Activated CD8-positive, alpha-beta memory T cell treated with anti-CD3 and anti-CD28 coated beads, Interleukin-2, amount 10 ng/mL, durations not matched to agents 7 days and 5 days (primary cell): ENCODE results near the gene RAVER2. TPM values are rescaled to one million over a fixed set of nuclear protein-coding genes. Genes with fewer than 3 reads are reported as not detected.
"Not testable (repeated sequence)": the region's sequence is repeated elsewhere in the genome, so short reads cannot be mapped to it uniquely, and the experiment has no call there.

Experiments used
- ATAC-seq: fragments of 150-1000 bp; cut with Tn5 transposase; one replicate; pipeline ENCODE4 v1.10.0; 2021; ENCODE audit warnings: moderate library complexity
- CTCF ChIA-PET: fragments of 350-600 bp; sonication (Branson Sonifier 250); formaldehyde crosslinking; loops from one replicate; lab custom pipeline; 2021; ENCODE audit warnings: antibody characterized with exemption; lab: Charles Lee
- DNase-seq: peaks from one replicate; pipeline ENCODE4 v3.0.0-alpha.2; 2020
- H3K27ac Mint-ChIP-seq: one replicate; pipeline ENCODE4 v1.8.0; 2021; ENCODE audit warnings: mild to moderate bottlenecking, mixed read lengths
- H3K27me3 Mint-ChIP-seq: one replicate; pipeline ENCODE4 v1.8.0; 2021; ENCODE audit warnings: mixed read lengths
- H3K36me3 Mint-ChIP-seq: one replicate; pipeline ENCODE4 v1.8.0; 2021; ENCODE audit warnings: mild to moderate bottlenecking, mixed read lengths
- H3K4me1 Mint-ChIP-seq: one replicate; pipeline ENCODE4 v1.8.0; 2021; ENCODE audit warnings: mixed read lengths
- H3K4me3 Mint-ChIP-seq: one replicate; pipeline ENCODE4 v1.8.0; 2021; ENCODE audit warnings: mild to moderate bottlenecking, moderate library complexity, mixed read lengths
- H3K9me3 Mint-ChIP-seq: one replicate; pipeline ENCODE4 v1.8.0; 2022; ENCODE audit warnings: low read depth, mixed read lengths
- total RNA-seq, 2 experiments: library from RNA; stranded (reverse); gene quantifications; one replicate each; pipeline ENCODE4 v1.2.3, GENCODE V29; 2021

RAVER2 gene, protein sequence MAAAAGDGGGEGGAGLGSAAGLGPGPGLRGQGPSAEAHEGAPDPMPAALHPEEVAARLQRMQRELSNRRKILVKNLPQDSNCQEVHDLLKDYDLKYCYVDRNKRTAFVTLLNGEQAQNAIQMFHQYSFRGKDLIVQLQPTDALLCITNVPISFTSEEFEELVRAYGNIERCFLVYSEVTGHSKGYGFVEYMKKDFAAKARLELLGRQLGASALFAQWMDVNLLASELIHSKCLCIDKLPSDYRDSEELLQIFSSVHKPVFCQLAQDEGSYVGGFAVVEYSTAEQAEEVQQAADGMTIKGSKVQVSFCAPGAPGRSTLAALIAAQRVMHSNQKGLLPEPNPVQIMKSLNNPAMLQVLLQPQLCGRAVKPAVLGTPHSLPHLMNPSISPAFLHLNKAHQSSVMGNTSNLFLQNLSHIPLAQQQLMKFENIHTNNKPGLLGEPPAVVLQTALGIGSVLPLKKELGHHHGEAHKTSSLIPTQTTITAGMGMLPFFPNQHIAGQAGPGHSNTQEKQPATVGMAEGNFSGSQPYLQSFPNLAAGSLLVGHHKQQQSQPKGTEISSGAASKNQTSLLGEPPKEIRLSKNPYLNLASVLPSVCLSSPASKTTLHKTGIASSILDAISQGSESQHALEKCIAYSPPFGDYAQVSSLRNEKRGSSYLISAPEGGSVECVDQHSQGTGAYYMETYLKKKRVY
- 1 to 10 TPM; 5.7 to 8.8 TPM for total RNA-seq

DNA sequence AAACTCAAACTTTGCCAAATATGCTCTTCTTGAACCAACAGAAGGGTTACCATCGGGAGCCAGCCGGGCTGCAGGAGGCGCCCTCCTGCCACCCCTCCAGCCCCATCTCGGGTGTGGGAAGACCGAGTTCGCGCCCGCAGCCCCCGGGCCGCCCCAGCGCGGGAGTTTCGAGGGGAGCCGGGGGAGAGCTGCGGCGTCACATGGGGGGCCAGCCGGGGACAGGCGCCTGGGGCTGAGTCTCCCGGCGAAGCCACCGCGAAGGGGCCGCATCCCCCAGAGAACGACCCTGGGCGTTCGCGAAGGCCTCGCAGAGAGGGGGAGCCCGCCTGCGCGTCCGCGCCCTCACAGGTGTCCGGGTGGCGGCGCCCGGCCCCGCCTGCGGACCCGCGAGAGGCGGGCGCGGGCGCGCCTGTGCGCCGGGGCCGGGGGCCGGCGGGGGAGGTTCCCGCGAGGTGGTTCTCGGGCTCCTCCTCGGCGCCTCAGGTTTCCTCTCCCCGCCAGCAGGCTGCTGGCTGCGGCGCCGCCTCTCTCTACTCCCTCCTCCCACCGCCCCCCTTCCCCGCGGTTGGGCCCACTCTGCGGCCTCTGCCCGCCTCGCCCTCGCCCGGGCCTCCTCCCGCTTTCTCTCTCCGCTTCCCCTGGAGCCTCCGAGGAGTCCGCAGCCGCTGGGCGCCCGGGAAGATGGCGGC lies at the start of gene RAVER2:
TSS of gene RAVER2 (plus strand) at position 584 of the 689 bp plus-strand sequence. CDS start at position 682, 98 bp downstream.
- Mint-ChIP-seq H3K4me3 (peak within 1 kb of the TSS; percentile 85), H3K4me1 (peaks cover 15% of the 10 kb centered on the region), H3K27ac (peak within 1 kb of the TSS; percentile 78), H3K27me3 (peaks cover 9% of the 10 kb centered on the region), H3K9me3 (no peaks in the 10 kb centered on the region), H3K36me3 (no peaks in the 10 kb centered on the region)
- CTCF ChIA-PET: interaction anchor here (0.8 to 3.7 kb wide), 6 partner anchors 11 to 943 kb away, joined by 3 to 30 read pairs (median 4); no protein-coding TSS in a partner anchor
- ATAC-seq (peak; percentile 85), DNase-seq (peak; percentile 80)

DNA sequence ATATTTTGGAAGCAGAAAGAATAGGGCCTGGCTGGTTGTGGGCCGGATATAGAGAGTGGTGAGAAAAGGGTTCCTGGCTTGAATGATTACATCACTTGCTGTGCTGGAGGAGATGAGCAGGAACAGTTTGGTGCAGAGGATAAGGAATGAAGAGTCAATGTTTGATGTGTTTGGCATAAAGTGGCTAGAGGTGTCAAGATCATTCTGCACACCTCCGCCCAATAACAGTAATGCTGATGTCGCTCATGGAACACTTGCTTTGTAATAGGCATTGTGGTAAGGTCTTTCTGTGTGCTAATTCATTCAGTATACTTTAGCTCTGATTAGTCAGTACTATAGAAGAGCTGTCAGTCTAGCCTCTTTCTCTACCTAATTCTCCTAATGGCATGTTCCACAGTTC lies 48.0 kb upstream of the RAVER2 start:
- H3K27me3 Mint-ChIP-seq: peaks cover 10% of the 10 kb centered on the region
- H3K4me1 Mint-ChIP-seq: peaks cover 6% of the 10 kb centered on the region
- CTCF ChIA-PET: no interaction called here
- H3K9me3 Mint-ChIP-seq: no peaks in the 10 kb centered on the region
- no peak overlapping the region for H3K27ac Mint-ChIP-seq
- no peak for ATAC-seq
- DNase-seq: no peak
- H3K4me3 Mint-ChIP-seq: no peak overlapping the region
- no peaks in the 10 kb centered on the region for H3K36me3 Mint-ChIP-seq

DNA sequence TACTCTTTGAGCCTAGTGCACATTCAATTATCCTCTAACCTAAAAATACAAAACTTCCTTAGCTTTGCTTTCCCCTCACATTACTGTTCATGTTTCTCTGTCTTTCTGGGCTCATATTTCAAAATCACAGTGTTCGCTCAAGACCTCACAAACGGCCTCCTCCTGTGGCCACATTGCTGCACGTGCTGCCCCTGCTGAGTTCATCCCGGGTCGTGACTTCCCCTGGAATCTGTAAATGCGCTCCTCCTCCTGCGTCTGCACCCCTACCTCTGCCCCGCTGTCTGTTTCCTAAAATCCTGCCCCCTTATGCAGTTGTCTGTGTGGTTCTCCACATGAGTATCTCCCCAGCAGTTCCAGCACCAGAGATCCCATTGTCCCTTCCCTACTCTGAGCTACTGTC lies 45.5 kb upstream of the RAVER2 start:
- H3K9me3 Mint-ChIP-seq: no peaks in the 10 kb centered on the region
- CTCF ChIA-PET: no interaction called here
- peaks cover 3% of the 10 kb centered on the region for H3K4me1 Mint-ChIP-seq
- no peak for DNase-seq
- no peak overlapping the region for H3K27ac Mint-ChIP-seq
- peaks cover 12% of the 10 kb centered on the region for H3K27me3 Mint-ChIP-seq
- no peak overlapping the region for H3K4me3 Mint-ChIP-seq
- H3K36me3 Mint-ChIP-seq: no peaks in the 10 kb centered on the region
- no peak for ATAC-seq

DNA sequence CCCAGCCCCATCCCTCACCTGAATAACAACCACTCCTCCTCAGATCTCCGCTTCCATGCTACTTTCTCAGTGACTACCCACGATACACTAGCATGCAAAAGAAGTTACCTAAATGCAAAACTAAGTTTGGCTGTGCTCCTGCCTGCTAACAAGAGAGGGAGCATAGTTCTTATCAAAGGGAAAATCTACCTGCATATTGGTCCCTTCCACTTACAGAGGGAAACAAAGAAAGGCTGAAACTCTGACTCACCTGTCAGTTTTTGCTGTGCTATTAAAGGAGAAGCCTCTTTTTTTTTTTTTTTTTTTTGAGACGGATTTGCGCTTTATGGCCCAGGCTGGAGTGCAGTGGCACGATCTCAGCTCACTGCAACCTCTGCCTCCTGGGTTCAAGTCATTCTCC lies 43.8 kb upstream of the RAVER2 start:
- H3K27me3 Mint-ChIP-seq: peaks cover 10% of the 10 kb centered on the region
- H3K9me3 Mint-ChIP-seq: no peaks in the 10 kb centered on the region
- H3K4me3 Mint-ChIP-seq: no peak overlapping the region
- peaks cover 3% of the 10 kb centered on the region for H3K4me1 Mint-ChIP-seq
- no peak overlapping the region for H3K27ac Mint-ChIP-seq
- no peaks in the 10 kb centered on the region for H3K36me3 Mint-ChIP-seq
- ATAC-seq (no peak), DNase-seq (no peak)
- CTCF ChIA-PET: no interaction called here

DNA sequence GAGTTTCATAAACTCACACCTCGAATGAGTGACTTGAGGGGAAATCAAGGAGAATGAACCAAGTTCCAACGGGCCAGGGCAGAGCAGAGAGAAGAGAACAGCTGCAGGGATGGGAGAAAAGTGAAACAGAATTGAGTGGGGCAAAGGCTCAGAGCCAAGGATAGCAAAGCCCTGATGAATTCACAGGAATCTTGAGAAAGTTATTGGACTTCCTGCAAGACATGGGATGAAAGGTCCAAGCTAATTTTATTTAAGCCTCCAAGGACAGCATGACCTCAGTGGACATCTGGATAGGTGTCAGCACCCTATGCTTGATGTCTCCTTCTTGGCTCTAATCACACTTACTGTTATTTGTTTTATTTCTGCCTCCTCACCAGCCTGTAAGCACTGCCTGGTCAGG lies 43.0 kb upstream of the RAVER2 start:
- no peaks in the 10 kb centered on the region for H3K9me3 Mint-ChIP-seq
- H3K4me1 Mint-ChIP-seq: no peaks in the 10 kb centered on the region
- no peaks in the 10 kb centered on the region for H3K36me3 Mint-ChIP-seq
- H3K27me3 Mint-ChIP-seq: peaks cover 10% of the 10 kb centered on the region
- DNase-seq (no peak), ATAC-seq (no peak)
- H3K27ac Mint-ChIP-seq: no peak overlapping the region
- no peak overlapping the region for H3K4me3 Mint-ChIP-seq
- CTCF ChIA-PET: no interaction called here

DNA sequence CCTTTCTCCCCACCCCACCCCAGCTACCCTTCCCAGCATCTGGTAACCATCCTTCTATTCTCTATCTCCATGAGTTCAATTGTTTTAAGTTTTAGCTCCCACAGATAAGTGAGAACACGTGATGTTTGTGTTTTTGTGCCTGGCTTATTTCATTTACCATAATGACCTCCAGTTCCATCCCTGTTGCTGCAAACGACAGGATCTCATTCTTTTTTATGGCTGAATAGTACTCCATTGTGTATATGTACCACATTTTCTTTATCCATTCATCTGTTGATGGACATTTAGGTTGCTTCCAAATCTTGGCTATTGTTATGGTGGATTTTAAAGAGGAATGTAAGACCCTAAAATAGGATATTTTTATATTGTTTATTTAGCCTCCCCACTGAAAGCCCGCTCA lies 42.2 kb upstream of the RAVER2 start:
- DNase-seq, H3K27ac Mint-ChIP-seq, H3K4me1 Mint-ChIP-seq, CTCF ChIA-PET, ATAC-seq, H3K9me3 Mint-ChIP-seq, H3K36me3 Mint-ChIP-seq, H3K4me3 Mint-ChIP-seq: not testable (repeated sequence)
- H3K27me3 Mint-ChIP-seq: peaks cover 10% of the 10 kb centered on the region

DNA sequence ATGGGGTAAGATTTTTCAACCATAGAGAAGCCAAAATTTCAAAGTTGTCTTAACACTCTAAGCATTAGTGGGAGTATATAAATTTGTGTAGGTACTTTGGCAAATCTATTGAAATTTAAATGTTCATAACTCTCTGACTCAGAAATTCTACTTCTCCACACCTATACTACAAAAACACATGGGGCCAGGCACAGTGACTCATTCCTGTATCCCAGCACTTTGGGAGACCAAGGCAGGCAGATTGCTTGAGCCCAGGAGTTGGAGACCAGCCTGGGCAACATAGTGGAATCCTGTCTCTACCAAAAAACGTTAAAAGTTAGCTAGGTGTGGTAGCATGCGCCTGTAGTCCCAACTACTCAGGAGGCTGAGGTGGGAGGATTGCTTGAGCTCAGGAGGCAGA lies 41.3 kb upstream of the RAVER2 start:
- CTCF ChIA-PET: no interaction called here

DNA sequence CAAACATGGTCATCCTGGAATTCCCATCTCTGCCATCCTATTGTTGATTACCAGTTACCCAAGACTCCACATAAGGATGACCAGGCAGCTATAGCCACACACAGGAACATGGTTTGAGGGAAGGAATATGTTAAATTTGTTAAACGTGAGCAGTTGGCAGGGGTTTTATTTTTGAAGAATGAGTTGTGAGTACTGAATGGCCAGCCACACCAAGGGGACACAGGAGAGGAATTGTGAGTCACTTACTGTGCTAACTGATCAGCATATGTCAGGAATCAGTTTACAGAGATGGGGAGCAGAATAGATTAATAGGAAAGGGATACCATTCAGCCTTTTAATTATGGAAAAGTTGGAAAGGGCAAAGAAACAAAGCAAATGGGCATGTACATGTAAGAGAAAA lies 39.3 kb upstream of the RAVER2 start:
- Mint-ChIP-seq H3K9me3 (no peaks in the 10 kb centered on the region), H3K4me1 (no peaks in the 10 kb centered on the region), H3K27me3 (peaks cover 12% of the 10 kb centered on the region), H3K27ac (no peak overlapping the region), H3K4me3 (no peak overlapping the region), H3K36me3 (no peaks in the 10 kb centered on the region)
- CTCF ChIA-PET: no interaction called here
- DNase-seq: no peak
- ATAC-seq: no peak

More for the DNA sequence above, 41.3 kb upstream of the RAVER2 start:
- H3K9me3 Mint-ChIP-seq: no peaks in the 10 kb centered on the region
- ATAC-seq: no peak
- no peak for DNase-seq
- H3K4me1 Mint-ChIP-seq: no peaks in the 10 kb centered on the region
- H3K36me3 Mint-ChIP-seq: no peaks in the 10 kb centered on the region
- H3K4me3 Mint-ChIP-seq: no peak overlapping the region
- H3K27me3 Mint-ChIP-seq: peaks cover 10% of the 10 kb centered on the region
- H3K27ac Mint-ChIP-seq: no peak overlapping the region

DNA sequence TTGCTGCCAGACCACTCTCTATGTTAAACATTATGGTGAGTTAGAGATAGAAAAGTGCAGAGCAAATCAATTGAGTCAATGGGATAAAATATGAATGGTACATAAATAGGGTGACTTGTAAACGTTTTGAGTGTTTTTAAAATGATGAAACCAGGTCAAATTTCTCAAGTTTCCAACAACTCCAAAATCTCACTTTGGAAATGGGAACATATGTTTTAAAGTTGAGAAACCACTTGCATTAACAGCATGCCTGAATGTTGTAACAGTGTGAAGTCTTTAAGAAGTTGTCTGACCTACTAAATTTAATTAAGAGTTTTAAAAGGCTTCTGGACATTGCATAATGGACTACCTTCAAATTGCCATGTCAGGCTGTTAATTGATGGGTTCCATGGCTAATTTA lies 33.6 kb upstream of the RAVER2 start:
- H3K27ac Mint-ChIP-seq: no peak overlapping the region
- CTCF ChIA-PET: no interaction called here
- H3K36me3 Mint-ChIP-seq: no peaks in the 10 kb centered on the region
- H3K4me1 Mint-ChIP-seq: no peaks in the 10 kb centered on the region
- no peaks in the 10 kb centered on the region for H3K9me3 Mint-ChIP-seq
- H3K27me3 Mint-ChIP-seq: peaks cover 10% of the 10 kb centered on the region
- ATAC-seq: no peak
- no peak overlapping the region for H3K4me3 Mint-ChIP-seq
- no peak for DNase-seq

DNA sequence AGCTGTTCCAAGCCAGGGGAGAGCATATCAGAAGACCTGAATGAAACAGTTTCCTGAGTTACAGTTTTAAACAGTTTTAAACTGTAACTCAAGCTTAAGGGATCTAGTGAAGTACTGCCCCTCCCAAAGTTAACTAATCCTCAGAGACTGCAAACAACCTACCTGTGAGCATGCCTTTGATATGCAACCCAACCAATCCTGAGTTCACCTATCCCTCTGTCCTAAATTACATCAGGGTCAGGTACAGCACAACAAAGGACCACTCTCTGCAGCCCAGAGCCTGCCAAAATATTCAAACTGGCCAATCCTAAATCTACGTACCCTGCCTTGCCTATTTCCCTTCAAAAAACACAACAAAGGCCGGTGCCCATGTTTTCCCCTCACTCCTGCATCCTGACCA lies 32.8 kb upstream of the RAVER2 start:
- Mint-ChIP-seq H3K9me3 (no peaks in the 10 kb centered on the region), H3K27me3 (peaks cover 10% of the 10 kb centered on the region), H3K36me3 (no peaks in the 10 kb centered on the region), H3K4me3 (no peak overlapping the region), H3K4me1 (no peaks in the 10 kb centered on the region), H3K27ac (no peak overlapping the region)
- DNase-seq (no peak), ATAC-seq (no peak)
- CTCF ChIA-PET: no interaction called here

DNA sequence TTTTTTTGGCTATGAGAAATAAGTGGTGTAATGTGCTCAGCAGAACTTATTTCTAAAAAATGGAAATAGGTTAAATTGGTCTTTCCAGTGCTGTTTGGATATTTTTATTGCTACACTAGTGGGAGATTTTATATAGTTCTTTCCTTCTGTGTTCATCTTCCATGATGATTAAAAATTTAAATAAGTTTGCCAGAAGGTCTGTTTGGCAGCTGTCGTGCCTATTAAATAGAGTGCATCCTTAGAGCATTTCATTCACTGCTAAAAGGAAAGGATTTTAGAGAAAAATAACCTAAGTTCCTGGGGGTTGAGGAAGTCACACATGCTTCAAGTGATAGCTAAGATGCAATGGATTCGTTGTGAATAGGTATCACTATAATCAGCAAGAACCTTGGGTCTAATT lies 29.7 kb upstream of the RAVER2 start:
- Mint-ChIP-seq H3K4me3 (no peak overlapping the region), H3K9me3 (peaks cover 2% of the 10 kb centered on the region), H3K27ac (no peak overlapping the region), H3K27me3 (peaks cover 10% of the 10 kb centered on the region), H3K36me3 (peaks cover 2% of the 10 kb centered on the region), H3K4me1 (no peaks in the 10 kb centered on the region)
- no peak for DNase-seq
- no peak for ATAC-seq
- CTCF ChIA-PET: no interaction called here

DNA sequence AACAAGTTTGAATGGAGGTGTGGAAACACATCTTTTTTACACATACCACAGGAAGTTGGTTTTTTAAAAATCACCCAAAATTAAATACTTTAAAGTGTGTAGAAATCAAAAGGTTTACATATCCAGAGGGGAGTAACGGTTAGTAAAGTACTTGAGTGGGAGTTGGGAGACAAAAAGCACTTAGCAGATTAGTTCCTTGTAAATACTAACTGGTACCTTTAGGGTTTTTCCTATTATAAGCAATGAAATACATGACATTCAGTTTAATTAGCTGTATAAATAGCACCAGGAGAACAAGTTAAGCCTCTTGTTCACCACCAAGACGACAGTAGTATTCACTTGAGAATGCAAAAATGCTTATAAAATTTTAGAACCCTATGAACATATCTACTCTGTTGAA lies 23.7 kb upstream of the RAVER2 start:
- H3K27me3 Mint-ChIP-seq: peaks cover 45% of the 10 kb centered on the region
- H3K4me3 Mint-ChIP-seq: no peak overlapping the region
- peaks cover 2% of the 10 kb centered on the region for H3K9me3 Mint-ChIP-seq
- H3K27ac Mint-ChIP-seq: no peak overlapping the region
- CTCF ChIA-PET: no interaction called here
- ATAC-seq: no peak
- H3K4me1 Mint-ChIP-seq: no peaks in the 10 kb centered on the region
- H3K36me3 Mint-ChIP-seq: peaks cover 2% of the 10 kb centered on the region
- DNase-seq: no peak

DNA sequence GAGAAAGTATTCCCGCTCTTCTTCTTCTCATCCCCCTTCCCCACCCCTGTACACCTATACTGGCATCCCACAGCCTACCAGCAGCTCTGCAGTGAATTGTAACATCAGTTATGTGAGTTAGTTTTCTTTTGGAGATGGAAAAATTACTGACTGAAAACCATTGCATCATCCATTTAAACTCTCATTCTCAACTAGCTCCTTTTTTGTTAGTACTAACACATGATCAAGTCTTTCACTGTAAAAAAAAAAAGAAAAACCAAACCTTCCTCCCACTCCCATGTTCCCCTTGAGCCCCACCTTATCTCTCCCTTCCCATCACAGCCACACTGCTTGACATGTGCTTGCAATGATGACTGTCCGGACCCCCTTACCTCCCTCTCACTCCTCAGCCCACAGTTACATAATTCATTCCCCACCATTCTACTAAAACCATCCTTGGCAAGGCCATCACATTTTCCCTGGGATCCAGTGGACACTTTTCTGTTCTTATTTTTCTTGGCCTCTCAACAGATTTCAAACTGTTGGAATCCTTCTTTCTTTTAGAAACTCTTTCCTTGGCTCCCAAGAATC lies 23.2 kb upstream of the RAVER2 start:
- peaks cover 45% of the 10 kb centered on the region for H3K27me3 Mint-ChIP-seq
- H3K27ac Mint-ChIP-seq: no peak overlapping the region
- DNase-seq (no peak), ATAC-seq (no peak)
- no peak overlapping the region for H3K4me3 Mint-ChIP-seq
- CTCF ChIA-PET: no interaction called here
- no peaks in the 10 kb centered on the region for H3K4me1 Mint-ChIP-seq
- peaks cover 2% of the 10 kb centered on the region for H3K9me3 Mint-ChIP-seq
- H3K36me3 Mint-ChIP-seq: peaks cover 2% of the 10 kb centered on the region
